Nasal cavity respiratory epithelium epithelial cell of viscerocranial mucosa (primary cell): Measurements from ENCODE around the gene MTA1. TPM values are rescaled to one million over a fixed set of nuclear protein-coding genes. Genes with fewer than 3 reads are reported as not detected.

Experiments used
- total RNA-seq: library from RNA; depleted of rRNA; stranded (reverse); fragments of >200 nt; gene quantifications from 2 replicates; pipeline ENCODE4 v1.2.3, GENCODE V29; 2014

The MTA1 gene
- 26.7 and 56.9 TPM in 2 replicates for total RNA-seq

GRCh38 chr14:105419195-105420091 lies at the start of gene MTA1:
TSS of gene MTA1 (plus strand) at chr14:105419827. CDS start at chr14:105420036, 209 bp downstream.

GRCh38 chr14:105398044-105398725 lies 21.4 kb upstream of the MTA1 start, which contains the start of gene TEX22:
TSS of gene TEX22 (plus strand) at chr14:105398538. CDS start at chr14:105399341, 803 bp downstream.

GRCh38 chr14:105474483-105475268 lies 55.0 kb downstream of the MTA1 start, which contains the start of gene CRIP2:
TSS of gene CRIP2 (plus strand) at chr14:105474821. CDS start at chr14:105474863, 42 bp downstream.

GRCh38 chr14:105486163-105486973 lies 66.7 kb downstream of the MTA1 start, which contains the start of gene CRIP1:
TSS of gene CRIP1 (plus strand) at chr14:105486886. CDS start at chr14:105487260, 374 bp downstream.

GRCh38 chr14:105490572-105491365 lies 71.1 kb downstream of the MTA1 start, which contains the start of gene TEDC1:
TSS of gene TEDC1 (plus strand) at chr14:105491246. CDS start at chr14:105491376, 130 bp downstream.

Other genes with a start within 250 kb of the MTA1 start
- gene NUDT14, start 238.5 kb upstream of the MTA1 start, total RNA-seq, result 23.4 and 31.1 TPM in 2 replicates
- 52.6 and 55.0 TPM in 2 replicates for gene BTBD6, start 171.3 kb upstream of the MTA1 start, total RNA-seq
- 15.4 and 31.3 TPM in 2 replicates for gene BRF1, start 118.8 kb upstream of the MTA1 start, total RNA-seq
- gene PACS2, start 105.1 kb upstream of the MTA1 start, total RNA-seq, result 37.6 and 96.2 TPM in 2 replicates
- gene TEX22, start 21.3 kb upstream of the MTA1 start, total RNA-seq, result 0.28 and 0.34 TPM in 2 replicates
- 2.1 and 21.8 TPM in 2 replicates for gene CRIP2, start 55.0 kb downstream of the MTA1 start, total RNA-seq
- 0.21 TPM in 1 of 2 replicates, not detected in the other for gene CRIP1, start 67.1 kb downstream of the MTA1 start, total RNA-seq
- 3.7 and 3.8 TPM in 2 replicates for gene TEDC1, start 71.4 kb downstream of the MTA1 start, total RNA-seq
- 0.34 and 1.4 TPM in 2 replicates for gene TMEM121, start 106.8 kb downstream of the MTA1 start, total RNA-seq